ENCODE measurements around the gene SLC38A10. TPM values are rescaled to one million over a fixed set of nuclear protein-coding genes. Genes with fewer than 3 reads are reported as not detected.

The SLC38A10 gene
- total RNA-seq, 1 experiment from 2014 or later = 75.1 TPM

DNA sequence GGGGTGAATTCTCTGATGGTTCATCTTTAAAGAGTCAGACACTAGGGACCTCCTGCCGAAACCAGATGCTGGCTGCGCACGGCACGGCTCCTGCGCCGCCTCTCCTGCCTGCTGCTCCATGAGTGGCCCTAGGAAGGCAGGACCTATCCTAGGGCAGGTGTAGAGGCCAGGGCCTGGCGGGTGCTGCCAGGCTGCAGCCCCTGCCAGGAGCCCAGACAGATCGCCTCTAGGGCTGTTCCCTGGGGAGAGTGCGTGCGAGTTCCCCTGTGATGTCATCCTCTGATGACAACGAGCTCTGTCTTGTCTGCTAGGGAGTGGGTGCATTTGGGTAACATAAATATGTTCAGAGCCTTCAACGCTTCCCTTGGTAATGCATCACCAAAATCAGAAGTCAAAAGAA, 23.9 kb downstream of the SLC38A10 start:
- CTCF ChIA-PET = no interaction called here
- Histone ChIP-seq H3K27me3 (replicated peaks; ENCODE audit: insufficient read depth, low read depth, low read length, poor library complexity) (no peaks in the 10 kb centered on the region), H3K27ac (ENCODE audit: low read depth, low read length, poor library complexity, severe bottlenecking) (no peak overlapping the region), H3K4me3 (ENCODE audit: low read depth, low read length, poor library complexity, severe bottlenecking) (no peak overlapping the region), H3K4me1 (ENCODE audit: insufficient read depth, low read length, poor library complexity, severe bottlenecking) (no peaks in the 10 kb centered on the region), H3K36me3 (ENCODE audit: insufficient read depth, low read length, poor library complexity, severe bottlenecking) (peaks cover 27% of the 10 kb centered on the region), H3K9me3 (ENCODE audit: low read depth, low read length, poor library complexity, severe bottlenecking) (no peaks in the 10 kb centered on the region)
- DNase-seq (ENCODE audit: low spot score) = no peak
- no peak for TF ChIP-seq EZH2 (IDR thresholded peaks at IDR 0.05; ENCODE audit: borderline replicate concordance, low read depth, low read length, poor library complexity, severe bottlenecking)
- TF ChIP-seq, protein P1, sequence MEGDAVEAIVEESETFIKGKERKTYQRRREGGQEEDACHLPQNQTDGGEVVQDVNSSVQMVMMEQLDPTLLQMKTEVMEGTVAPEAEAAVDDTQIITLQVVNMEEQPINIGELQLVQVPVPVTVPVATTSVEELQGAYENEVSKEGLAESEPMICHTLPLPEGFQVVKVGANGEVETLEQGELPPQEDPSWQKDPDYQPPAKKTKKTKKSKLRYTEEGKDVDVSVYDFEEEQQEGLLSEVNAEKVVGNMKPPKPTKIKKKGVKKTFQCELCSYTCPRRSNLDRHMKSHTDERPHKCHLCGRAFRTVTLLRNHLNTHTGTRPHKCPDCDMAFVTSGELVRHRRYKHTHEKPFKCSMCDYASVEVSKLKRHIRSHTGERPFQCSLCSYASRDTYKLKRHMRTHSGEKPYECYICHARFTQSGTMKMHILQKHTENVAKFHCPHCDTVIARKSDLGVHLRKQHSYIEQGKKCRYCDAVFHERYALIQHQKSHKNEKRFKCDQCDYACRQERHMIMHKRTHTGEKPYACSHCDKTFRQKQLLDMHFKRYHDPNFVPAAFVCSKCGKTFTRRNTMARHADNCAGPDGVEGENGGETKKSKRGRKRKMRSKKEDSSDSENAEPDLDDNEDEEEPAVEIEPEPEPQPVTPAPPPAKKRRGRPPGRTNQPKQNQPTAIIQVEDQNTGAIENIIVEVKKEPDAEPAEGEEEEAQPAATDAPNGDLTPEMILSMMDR (conservative IDR thresholded peaks at IDR 0.05; ENCODE audit: low read depth, low read length) = no peak
- intact Hi-C loops (cut with micrococcal nuclease; ENCODE audit: unreplicated experiment) = no loop called here
- POLR2A ChIA-PET (ENCODE audit: low non-redundant PET) = no interaction called here
- no TSS peak for BruUV-seq (replicated peaks)

DNA sequence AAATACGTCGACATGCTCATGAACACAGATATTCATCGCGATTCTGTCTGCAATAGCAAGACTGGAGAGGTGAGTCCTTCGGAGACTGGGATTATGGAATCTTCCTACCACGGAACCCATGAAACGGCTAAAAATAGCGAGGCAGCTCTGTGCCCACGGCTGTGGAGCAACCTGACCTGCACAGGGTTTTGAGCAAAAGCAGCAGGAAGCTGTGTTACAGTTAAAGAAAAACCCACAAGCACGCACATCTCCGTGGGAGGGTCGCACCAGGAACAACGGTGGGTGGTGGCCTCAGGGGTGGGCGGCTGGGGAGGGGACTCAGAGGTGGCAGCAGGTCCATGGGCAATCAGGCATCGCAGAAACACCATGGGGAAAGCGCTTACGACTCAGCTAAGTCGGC, 24.8 kb downstream of the SLC38A10 start:
- no peak overlapping the region for H3K4me3 ChIP-seq (ENCODE audit: low read depth, low read length, poor library complexity, severe bottlenecking)
- no peaks in the 10 kb centered on the region for H3K4me1 ChIP-seq (ENCODE audit: insufficient read depth, low read length, poor library complexity, severe bottlenecking)
- TF ChIP-seq, protein P1 (conservative IDR thresholded peaks at IDR 0.05; ENCODE audit: low read depth, low read length) = no peak
- TF ChIP-seq EZH2 (IDR thresholded peaks at IDR 0.05; ENCODE audit: borderline replicate concordance, low read depth, low read length, poor library complexity, severe bottlenecking) = no peak
- DNase-seq (ENCODE audit: low spot score) = no peak
- CTCF ChIA-PET = no interaction called here
- POLR2A ChIA-PET (ENCODE audit: low non-redundant PET) = no interaction called here
- no TSS peak for BruUV-seq (replicated peaks)
- H3K36me3 ChIP-seq (ENCODE audit: insufficient read depth, low read length, poor library complexity, severe bottlenecking) = peaks cover 27% of the 10 kb centered on the region
- H3K9me3 ChIP-seq (ENCODE audit: low read depth, low read length, poor library complexity, severe bottlenecking) = no peaks in the 10 kb centered on the region
- H3K27ac ChIP-seq (ENCODE audit: low read depth, low read length, poor library complexity, severe bottlenecking) = no peak overlapping the region
- intact Hi-C loops (cut with micrococcal nuclease; ENCODE audit: unreplicated experiment) = no loop called here
- H3K27me3 ChIP-seq (replicated peaks; ENCODE audit: insufficient read depth, low read depth, low read length, poor library complexity) = no peaks in the 10 kb centered on the region

DNA sequence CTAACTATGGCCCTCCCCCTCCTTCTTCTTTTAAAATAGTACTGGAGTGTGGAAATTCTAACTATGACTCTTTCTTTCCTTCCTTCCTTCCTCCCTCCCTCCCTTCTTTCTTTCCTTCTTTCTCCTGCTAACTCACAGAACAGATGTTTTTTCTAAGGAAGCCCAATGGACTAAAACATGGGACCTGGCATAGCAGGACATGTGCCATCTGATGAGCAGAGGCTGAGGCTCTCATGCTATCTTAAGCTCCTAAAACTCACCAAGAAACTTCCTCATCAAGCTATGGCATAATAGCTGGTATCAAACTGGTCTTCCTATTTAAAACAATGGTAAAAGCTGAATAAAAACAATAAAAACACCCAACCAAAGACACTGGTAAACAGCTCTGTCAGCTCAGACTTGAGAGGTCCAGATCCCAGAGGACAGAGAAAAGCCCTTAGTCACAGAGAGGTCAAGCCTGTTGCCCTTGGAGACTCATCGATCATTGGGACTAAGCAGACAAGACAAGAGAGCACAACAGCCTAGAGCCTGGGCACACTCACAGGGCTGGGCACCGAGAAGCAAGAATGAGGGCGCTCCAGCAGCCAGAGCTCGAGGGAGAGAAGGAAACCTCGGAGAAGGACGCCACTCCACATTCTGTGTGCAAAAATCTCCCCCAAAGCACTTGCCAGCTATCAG, 27.6 kb downstream of the SLC38A10 start:
- Histone ChIP-seq H3K36me3 (ENCODE audit: insufficient read depth, low read length, poor library complexity, severe bottlenecking) (peaks cover 9% of the 10 kb centered on the region), H3K9me3 (ENCODE audit: low read depth, low read length, poor library complexity, severe bottlenecking) (no peaks in the 10 kb centered on the region), H3K27me3 (replicated peaks; ENCODE audit: insufficient read depth, low read depth, low read length, poor library complexity) (no peaks in the 10 kb centered on the region), H3K4me1 (ENCODE audit: insufficient read depth, low read length, poor library complexity, severe bottlenecking) (no peaks in the 10 kb centered on the region), H3K4me3 (ENCODE audit: low read depth, low read length, poor library complexity, severe bottlenecking) (no peak overlapping the region), H3K27ac (ENCODE audit: low read depth, low read length, poor library complexity, severe bottlenecking) (peak overlapping the region; percentile 28)
- no peak for TF ChIP-seq EZH2 (IDR thresholded peaks at IDR 0.05; ENCODE audit: borderline replicate concordance, low read depth, low read length, poor library complexity, severe bottlenecking)
- TF ChIP-seq, protein P1 (conservative IDR thresholded peaks at IDR 0.05; ENCODE audit: low read depth, low read length) = no peak
- ChIA-PET CTCF (no interaction called here), POLR2A (ENCODE audit: low non-redundant PET) (no interaction called here)
- no TSS peak for BruUV-seq (replicated peaks)
- intact Hi-C loops (cut with micrococcal nuclease; ENCODE audit: unreplicated experiment) = no loop called here
- DNase-seq (ENCODE audit: low spot score) = no peak
